HG03457 (cell line): Measurements from ENCODE around the gene INHBC.

Experiments used
- ATAC-seq: cut with Tn5 transposase; IDR thresholded peaks from one replicate; pipeline ENCODE4 v1.9.1; 2021; ENCODE audit warnings: moderate number of reproducible peaks; ENCODE audit not compliant: unreplicated experiment

The INHBC gene

DNA sequence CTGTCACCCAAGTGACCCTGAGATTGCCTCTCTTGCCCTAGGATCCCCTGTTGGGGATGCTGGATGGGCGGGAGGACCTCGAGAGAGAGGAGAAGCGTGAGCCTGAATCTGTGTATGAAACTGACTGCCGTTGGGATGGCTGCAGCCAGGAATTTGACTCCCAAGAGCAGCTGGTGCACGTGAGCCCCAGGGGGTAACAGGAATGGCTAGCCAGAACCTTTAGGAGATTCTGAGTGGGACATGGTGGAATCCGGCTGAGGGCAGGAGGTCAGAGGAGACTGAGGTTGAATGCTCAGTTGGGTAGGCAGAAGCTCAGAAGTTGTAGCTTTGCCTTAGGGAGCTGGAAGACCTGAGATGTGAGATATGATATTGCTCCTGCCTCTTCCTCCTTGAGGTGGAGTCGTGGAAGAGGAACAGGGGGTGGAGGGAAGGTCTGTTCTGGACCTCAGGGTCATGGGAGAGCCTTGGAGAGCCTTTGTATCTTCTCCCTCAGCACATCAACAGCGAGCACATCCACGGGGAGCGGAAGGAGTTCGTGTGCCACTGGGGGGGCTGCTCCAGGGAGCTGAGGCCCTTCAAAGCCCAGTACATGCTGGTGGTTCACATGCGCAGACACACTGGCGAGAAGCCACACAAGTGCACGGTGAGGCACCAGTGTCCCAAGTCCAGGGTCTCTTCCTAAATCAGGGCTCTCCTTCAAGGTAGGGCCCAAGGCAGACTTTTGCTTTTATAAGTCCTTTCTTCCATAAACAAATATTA lies 31.3 kb downstream of the INHBC start:
- no peak for ATAC-seq

- no peak for ATAC-seq
These were observed 32.8 kb downstream of the INHBC start for GRCh38 chr12:57467212-57467874.

DNA sequence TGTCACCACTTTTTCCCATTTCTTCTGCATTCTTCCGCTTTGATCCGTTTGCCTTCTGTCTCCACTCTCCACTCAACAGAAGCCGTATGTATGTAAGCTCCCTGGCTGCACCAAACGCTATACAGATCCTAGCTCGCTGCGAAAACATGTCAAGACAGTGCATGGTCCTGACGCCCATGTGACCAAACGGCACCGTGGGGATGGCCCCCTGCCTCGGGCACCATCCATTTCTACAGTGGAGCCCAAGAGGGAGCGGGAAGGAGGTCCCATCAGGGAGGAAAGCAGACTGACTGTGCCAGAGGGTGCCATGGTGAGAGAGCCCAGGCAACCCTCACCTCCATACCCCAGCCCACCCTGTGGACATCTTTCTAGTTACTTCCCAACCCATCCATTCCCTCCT lies 33.3 kb downstream of the INHBC start:
- ATAC-seq, result no peak

DNA sequence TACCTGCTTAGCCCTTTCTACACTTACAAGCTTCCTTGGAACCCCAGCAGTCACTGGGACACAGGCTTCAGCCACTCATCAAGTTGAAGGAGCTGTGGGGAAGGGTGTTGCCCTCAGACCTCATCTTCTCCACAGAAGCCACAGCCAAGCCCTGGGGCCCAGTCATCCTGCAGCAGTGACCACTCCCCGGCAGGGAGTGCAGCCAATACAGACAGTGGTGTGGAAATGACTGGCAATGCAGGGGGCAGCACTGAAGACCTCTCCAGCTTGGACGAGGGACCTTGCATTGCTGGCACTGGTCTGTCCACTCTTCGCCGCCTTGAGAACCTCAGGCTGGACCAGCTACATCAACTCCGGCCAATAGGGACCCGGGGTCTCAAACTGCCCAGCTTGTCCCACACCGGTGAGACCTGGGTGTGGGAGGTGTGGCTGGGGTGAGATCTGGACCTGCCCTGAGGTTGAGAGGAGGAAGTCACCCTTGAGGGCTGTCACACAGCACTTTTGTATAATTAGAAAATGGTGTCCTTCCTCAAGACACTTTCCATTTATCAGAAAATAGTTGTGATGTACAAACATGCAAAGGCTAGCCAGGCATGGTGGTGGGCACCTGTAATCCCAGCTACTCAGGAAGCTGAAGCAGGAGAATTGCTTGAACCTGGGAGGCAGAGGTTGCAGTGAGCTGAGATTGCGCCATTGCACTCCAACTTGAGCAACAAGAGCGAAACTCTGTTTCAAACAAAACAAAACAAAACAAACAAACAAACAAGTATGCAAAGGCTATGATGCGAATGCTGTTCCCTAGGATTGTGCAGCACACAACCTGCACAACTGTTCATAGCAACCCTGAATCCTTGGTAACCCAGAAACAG lies 34.9 kb downstream of the INHBC start:
- ATAC-seq, result no peak

GRCh38 chr12:57470286-57470969 lies 35.8 kb downstream of the INHBC start:
- no peak for ATAC-seq

DNA sequence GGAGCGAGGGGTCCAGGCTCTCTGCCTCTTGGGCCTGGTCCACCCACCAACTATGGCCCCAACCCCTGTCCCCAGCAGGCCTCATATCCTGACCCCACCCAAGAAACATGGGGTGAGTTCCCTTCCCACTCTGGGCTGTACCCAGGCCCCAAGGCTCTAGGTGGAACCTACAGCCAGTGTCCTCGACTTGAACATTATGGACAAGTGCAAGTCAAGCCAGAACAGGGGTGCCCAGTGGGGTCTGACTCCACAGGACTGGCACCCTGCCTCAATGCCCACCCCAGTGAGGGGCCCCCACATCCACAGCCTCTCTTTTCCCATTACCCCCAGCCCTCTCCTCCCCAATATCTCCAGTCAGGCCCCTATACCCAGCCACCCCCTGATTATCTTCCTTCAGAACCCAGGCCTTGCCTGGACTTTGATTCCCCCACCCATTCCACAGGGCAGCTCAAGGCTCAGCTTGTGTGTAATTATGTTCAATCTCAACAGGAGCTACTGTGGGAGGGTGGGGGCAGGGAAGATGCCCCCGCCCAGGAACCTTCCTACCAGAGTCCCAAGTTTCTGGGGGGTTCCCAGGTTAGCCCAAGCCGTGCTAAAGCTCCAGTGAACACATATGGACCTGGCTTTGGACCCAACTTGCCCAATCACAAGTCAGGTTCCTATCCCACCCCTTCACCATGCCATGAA lies 36.5 kb downstream of the INHBC start:
- no peak for ATAC-seq

- no peak for ATAC-seq
These were observed 37.1 kb downstream of the INHBC start for GRCh38 chr12:57471661-57472060.

GRCh38 chr12:57472391-57472790 lies 37.8 kb downstream of the INHBC start:
- no peak for ATAC-seq

- ATAC-seq, result no peak
These were observed 38.8 kb downstream of the INHBC start for GRCh38 chr12:57473392-57473791.

DNA sequence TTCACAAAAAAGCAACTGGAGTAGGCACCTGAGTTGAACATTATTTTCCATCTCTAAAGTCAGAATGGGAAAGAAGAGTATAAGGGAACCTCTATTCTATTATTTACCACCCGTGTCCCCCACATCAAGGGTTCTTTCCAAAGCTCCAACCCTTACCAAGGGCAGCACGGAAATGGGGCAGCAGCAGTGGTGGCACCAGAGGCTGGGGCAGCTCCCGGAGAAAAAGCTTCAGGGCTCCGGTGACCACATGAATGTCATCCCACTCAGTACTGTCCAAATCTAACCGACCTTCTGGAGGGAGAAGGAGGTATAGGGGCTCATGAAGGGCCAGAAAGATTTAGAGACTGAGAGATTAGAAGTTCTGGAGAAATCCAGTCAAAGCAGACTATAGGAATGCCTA lies 39.3 kb downstream of the INHBC start:
- ATAC-seq, result no peak

GRCh38 chr12:57474430-57474829 lies 39.8 kb downstream of the INHBC start:
- ATAC-seq, result no peak

DNA sequence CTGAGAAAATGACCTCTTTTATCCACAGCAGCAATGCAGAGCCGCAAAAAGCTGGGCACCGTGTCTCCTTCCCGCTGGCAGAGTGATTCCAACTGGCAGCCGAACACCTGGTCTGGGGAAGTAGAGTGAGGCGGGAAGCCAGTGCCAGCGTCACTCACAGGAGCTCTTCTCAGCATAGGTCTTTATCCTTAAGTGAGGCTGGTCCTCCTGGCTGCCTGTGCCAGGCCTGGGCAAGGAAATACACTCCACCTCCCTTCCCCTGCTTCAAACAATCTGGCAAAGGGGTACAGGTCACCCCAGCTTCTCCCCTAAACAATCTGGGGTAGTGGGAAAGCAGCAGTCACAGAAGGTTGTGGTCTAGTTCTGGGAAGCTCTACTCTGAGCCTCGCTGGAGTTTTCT lies 40.3 kb downstream of the INHBC start:
- no peak for ATAC-seq

DNA sequence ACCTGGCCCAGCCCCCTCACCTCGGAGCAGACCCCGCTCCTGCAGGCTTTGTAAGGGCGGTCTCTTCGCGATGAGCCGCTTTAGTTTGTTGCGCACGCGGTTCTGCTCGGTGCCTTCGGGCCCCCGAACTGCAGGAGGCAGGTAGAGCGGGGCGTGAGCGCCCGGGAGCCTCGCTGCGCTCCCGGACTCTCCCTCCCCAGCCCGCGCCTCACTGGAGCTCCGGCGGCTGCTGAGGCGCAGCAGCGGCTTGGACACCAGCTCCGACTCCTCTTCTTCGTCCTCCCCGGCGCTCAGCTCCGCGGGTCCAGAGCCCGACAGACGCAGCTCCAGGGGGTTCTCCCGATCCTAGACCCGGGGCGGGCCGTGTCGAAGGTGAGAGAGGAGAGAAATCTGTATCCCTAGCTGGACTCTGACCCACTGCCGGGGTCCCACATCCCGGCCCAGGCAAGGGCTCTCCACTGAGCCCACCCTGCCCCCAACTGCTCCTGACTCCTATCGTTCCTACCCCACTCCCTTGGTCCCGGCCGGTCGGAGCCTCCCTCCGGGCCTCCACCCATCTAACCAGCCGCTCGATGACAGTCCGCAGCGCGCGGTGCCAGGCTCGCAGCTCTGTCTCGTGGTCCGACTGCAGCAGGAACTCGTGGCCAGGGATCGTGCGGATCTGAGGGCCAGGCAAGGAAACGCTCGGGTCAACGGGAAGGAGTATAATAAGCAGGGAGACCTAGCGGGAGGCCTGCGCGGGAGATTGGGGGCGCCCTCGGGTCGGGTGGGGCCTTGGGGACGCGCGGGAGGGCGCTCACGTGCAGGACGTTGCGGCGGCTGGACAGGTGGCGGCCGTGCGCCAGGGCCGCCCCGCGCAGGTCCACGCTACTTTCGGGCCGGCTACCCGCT lies 40.9 kb downstream of the INHBC start:
- ATAC-seq, result no peak

- ATAC-seq, result no peak
These were observed 41.8 kb downstream of the INHBC start for GRCh38 chr12:57476162-57476992.

GRCh38 chr12:57476993-57477709 lies 42.6 kb downstream of the INHBC start:
- no peak for ATAC-seq

- ATAC-seq, result no peak
These were observed 43.4 kb downstream of the INHBC start for GRCh38 chr12:57477710-57478681.

- ATAC-seq, result no peak
These were observed 44.4 kb downstream of the INHBC start for GRCh38 chr12:57479043-57479375.
